Lung (tissue), 12 donors: ENCODE results near the gene THEM4. TPM values are rescaled to one million over a fixed set of nuclear protein-coding genes. Genes with fewer than 3 reads are reported as not detected.

Experiments
- ATAC-seq: fragments of 200-7000 bp; cut with Tn5 transposase; one replicate; pipeline ENCODE4 v1.9.1; 2020; ENCODE audit warnings: moderate number of reproducible peaks; ENCODE audit not compliant: insufficient read depth, low FRiP score
- DNase-seq, 3 donors: peaks; one replicate each; pipeline ENCODE4 v3.0.0-alpha.2; 2013 to 2017
- H3K27ac ChIP-seq, 2 donors: one replicate each; pipeline ENCODE4 v1.5.1; 2013; ENCODE audit warnings: mild to moderate bottlenecking in 2 of 2, moderate library complexity in 2 of 2, control low read depth in 1 of 2, inconsistent platforms in 1 of 2, low read depth in 1 of 2, low read length in 1 of 2
- H3K27me3 ChIP-seq, 3 donors: one replicate each; pipeline ENCODE4 v1.5.1; 2013; ENCODE audit warnings: low read length in 2 of 3; ENCODE audit not compliant: control insufficient read depth in 3 of 3, insufficient read depth in 3 of 3
- H3K36me3 ChIP-seq, 4 donors: one replicate each; pipeline ENCODE4 v1.5.1; 2013; ENCODE audit warnings: low read length in 4 of 4, mild to moderate bottlenecking in 1 of 4, moderate library complexity in 1 of 4; ENCODE audit not compliant: control insufficient read depth in 4 of 4, insufficient read depth in 4 of 4
- H3K4me1 ChIP-seq, 5 donors: one replicate each; pipeline ENCODE4 v1.5.1; 2013; ENCODE audit warnings: low read length in 5 of 5, mild to moderate bottlenecking in 2 of 5, moderate library complexity in 1 of 5; ENCODE audit not compliant: control insufficient read depth in 5 of 5, insufficient read depth in 5 of 5
- H3K4me3 ChIP-seq: one replicate; pipeline ENCODE4 v1.5.1; 2013; ENCODE audit warnings: mild to moderate bottlenecking, control low read depth, moderate library complexity
- H3K9ac ChIP-seq, 2 donors: one replicate each; pipeline ENCODE4 v1.5.1; 2013; ENCODE audit warnings: low read length in 2 of 2, control low read depth in 1 of 2; ENCODE audit not compliant: insufficient read depth in 1 of 2
- H3K9me3 ChIP-seq, 4 donors: one replicate each; pipeline ENCODE4 v1.5.1; 2013; ENCODE audit warnings: low read length in 3 of 4, mild to moderate bottlenecking in 1 of 4, moderate library complexity in 1 of 4; ENCODE audit not compliant: control insufficient read depth in 4 of 4, insufficient read depth in 3 of 4
- CTCF ChIP-seq: IDR thresholded peaks from 2 replicates; pipeline ENCODE4 v1.5.1; 2012; ENCODE audit warnings: mild to moderate bottlenecking; ENCODE audit errors: control extremely low read depth, extremely low read depth
- WGBS, 2 donors: extraction: QIAGEN DNeasy Blood & Tissue Kit; methylation state at CpG; one replicate each; pipeline ENCODE4 v1.1.7; 2013; 5-methylcytosine and 5-hydroxymethylcytosine counted together
- polyA plus RNA-seq, 2 donors: library from polyadenylated mRNA; stranded (reverse); fragments of 200-250 nt; gene quantifications; one replicate each; pipeline ENCODE4 v1.2.1, GENCODE V29; 2013
- total RNA-seq, 2 donors: library from RNA; depleted of rRNA in 1 of 2; stranded (reverse); fragments of >200 nt in 1 of 2; gene quantifications; one replicate each; pipeline ENCODE4 v1.2.1, GENCODE V29; 2014 to 2021
- donor health status: control.
- donor health status: control.
- donor health status: Bipolar disorder and iron deficiency.
- donor health status: healthy.
- donor health status: DM: yes; HTN: yes; CAD: no.

Gene THEM4
- total and polyA plus RNA-seq, 4 donors = 10.3 to 15.7 (median 13.6) TPM

DNA sequence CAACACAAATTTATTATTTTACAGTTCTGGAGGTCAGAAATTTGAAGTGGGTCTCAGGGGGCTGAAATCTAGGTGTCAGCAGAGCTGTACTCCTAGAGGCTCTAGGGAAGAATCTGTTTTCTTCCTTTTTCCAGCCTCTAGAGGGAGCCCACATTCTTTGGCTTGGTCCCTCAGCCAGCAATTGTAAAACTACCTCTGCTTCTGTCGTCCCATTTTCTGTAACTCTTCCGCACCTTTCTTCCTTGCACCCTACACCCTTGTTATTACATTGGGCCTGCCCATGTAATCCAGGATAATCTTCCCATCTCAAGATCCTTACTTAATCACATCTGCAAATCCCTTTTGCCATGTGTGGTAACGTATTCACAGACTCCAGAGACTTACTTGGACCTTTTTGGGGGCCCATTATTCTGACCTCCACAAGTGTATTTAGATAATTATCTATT lies 24.8 kb upstream of the THEM4 start:
- Histone ChIP-seq H3K27ac (no peak overlapping the region), H3K4me1 (peaks cover 0 to 5% (median 0%) of the 10 kb centered on the region in 5 donors), H3K4me3 (no peak overlapping the region), H3K9ac (no peak overlapping the region), H3K36me3 (no peaks in the 10 kb centered on the region), H3K9me3 (no peaks in the 10 kb centered on the region), H3K27me3 (peaks cover 0 to 4% (median 0%) of the 10 kb centered on the region in 3 donors)
- peak; percentile 72 for ATAC-seq
- WGBS, 2 donors = 31 to 39% methylated on average over 3 of the region's 3 CpGs
- DNase-seq = peak; percentile 60 to 84 (median 82)
- TF ChIP-seq CTCF = peak; percentile 78

DNA sequence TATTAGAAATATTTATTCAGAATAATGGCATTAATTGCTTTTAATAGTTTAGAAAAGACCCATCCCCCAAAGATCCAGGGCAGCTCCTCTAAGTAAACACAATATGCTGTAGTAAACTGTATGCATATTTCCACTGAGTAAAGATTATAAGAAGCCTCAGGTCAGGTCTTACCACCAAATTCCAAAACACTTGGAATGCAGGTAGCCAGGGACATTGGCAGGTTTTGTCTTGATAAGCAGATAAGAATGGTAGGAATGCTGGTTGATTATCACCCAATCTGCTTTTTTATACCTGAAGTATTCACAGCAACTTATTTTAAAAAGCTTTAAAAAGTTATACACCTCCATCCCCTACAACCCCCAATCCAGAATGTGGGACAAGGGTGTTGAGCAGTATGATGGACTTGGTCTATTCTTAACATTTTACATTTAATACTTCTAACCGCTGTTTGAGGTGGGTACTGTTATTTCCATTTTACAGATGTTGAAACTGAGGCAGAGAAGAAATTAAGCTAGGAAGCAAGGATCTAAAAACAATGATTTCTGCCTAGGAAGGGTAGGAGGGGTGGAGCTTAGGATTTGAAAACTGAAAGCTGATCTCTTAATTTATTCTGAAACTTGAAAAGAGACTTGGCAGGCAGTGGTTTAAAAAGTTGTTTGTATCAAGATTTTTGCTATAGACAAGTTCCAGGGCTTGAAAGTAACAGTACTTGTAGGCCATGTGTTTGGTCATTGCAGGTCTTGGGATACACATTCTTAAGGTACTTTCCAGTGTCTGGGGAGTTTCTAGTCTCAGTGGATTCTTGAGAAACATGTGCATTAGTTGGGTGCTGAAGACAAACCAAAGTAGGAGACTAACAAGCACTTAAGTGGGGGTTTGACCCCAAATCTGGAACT lies 15.6 kb upstream of the THEM4 start:
- peaks cover 0 to 3% (median 0%) of the 10 kb centered on the region in 5 donors for H3K4me1 ChIP-seq
- H3K4me3 ChIP-seq = no peak overlapping the region
- no peaks in the 10 kb centered on the region for H3K36me3 ChIP-seq
- no peak overlapping the region for H3K27ac ChIP-seq
- 97 to 98% methylated on average over 1 of the region's 1 CpG for WGBS, 2 donors
- H3K27me3 ChIP-seq = no peaks in the 10 kb centered on the region
- ATAC-seq = no peak
- TF ChIP-seq CTCF = no peak
- no peak for DNase-seq
- H3K9me3 ChIP-seq = no peaks in the 10 kb centered on the region
- no peak overlapping the region for H3K9ac ChIP-seq

DNA sequence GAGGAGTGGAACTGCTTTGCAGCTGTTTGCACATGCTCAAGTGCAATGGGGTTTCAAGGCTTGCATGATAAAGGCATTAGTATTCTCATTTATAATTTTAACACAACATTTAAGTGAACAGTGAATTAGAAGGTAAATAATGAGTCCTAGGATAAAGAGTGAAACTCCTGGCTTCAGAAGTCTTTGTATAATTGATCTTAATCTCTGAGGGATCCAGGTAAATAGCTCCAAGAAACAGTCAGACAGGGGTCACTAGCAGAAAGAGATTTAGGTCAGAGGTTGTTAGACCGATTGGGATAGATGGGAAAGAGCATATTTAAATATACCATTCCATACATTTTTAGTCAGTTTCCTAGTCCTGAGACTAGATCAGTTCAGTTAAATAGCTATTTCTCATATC lies 14.1 kb upstream of the THEM4 start:
- Histone ChIP-seq H3K36me3 (no peaks in the 10 kb centered on the region), H3K4me1 (peaks cover 0 to 3% (median 0%) of the 10 kb centered on the region in 5 donors), H3K27ac (no peak overlapping the region), H3K4me3 (no peak overlapping the region), H3K9ac (no peak overlapping the region), H3K27me3 (no peaks in the 10 kb centered on the region), H3K9me3 (no peaks in the 10 kb centered on the region)
- ATAC-seq = no peak
- WGBS, 2 donors = 82 to 83% methylated on average over 1 of the region's 1 CpG
- DNase-seq = no peak
- no peak for TF ChIP-seq CTCF
